Choroid plexus epithelial cell (primary cell): ENCODE results near the gene AQP10.
"Not testable (repeated sequence)": the region's sequence is repeated elsewhere in the genome, so short reads cannot be mapped to it uniquely, and the experiment has no call there.

Experiments used
- DNase-seq: peaks from one replicate; pipeline ENCODE4 v3.0.0-alpha.2; 2010; ENCODE audit warnings: low read depth
- H3K4me3 ChIP-seq: 2 replicates; pipeline ENCODE4 v1.5.1; 2011; ENCODE audit warnings: low read depth, mild to moderate bottlenecking, control low read depth, low read length, moderate library complexity
- CTCF ChIP-seq: conservative IDR thresholded peaks from 2 replicates; pipeline ENCODE4 v1.5.1; 2011; ENCODE audit warnings: low read depth, mild to moderate bottlenecking, control low read depth, inconsistent platforms, low read length, moderate library complexity

AQP10 gene

DNA sequence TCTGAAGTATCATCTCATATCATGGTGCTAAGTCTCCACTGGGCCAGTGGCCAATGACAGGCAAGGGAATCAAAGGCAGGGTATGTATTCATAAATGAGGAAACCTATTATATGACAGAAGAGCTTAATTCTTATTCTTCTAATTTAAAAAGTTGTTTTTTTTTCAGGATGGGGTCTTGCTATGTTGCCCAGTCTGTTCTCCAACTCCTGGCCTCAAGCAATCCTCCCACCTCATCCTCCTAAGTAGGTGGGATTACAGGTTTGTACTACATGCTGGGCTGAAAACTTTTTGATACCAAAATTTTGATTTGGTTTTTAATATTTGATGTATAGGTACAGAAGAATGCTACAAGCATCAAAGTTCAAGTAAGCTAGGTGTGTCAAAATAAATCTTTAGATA lies 39.4 kb downstream of the AQP10 start:
- no peak overlapping the region for H3K4me3 ChIP-seq
- no peak for TF ChIP-seq CTCF
- no peak for DNase-seq

DNA sequence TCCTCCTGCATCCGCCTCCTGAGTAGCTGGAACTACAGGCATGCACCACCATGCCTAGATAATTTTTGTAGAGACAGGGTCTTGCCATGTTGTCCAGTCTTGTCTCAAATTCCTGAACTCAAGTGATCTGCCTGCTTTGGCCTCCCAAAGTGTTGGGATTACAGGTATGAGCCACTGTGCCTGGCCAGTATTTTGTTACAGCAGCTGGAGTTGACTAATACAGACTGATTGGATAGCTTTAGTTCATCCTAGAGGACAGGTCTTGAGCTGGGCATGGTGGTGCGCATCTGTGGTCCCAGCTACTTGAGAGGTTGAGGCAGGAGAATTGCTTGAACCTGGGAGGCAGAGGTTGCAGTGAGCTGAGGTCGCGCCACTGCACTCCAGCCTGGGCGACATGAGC lies 40.0 kb downstream of the AQP10 start:
- not testable (repeated sequence) for DNase-seq, H3K4me3 ChIP-seq

DNA sequence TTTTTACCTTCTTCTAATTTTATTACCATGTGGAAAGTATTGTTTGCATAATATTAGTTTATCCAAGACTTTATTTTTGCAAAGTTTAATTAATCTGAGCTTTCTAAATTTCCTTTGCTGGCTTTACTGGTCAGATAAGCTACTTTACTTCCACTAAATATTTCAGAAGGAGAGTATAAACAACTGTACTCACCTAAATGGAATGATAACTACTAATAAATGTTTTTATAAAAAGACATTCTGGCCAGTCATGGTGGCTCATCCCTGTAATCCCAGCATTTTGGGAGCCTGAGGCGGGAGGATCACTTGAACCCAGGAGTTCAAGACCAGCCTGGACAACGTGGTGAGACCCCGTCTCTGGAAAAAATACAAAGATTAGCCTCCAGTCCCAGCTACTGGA lies 40.5 kb downstream of the AQP10 start:
- TF ChIP-seq CTCF = no peak
- H3K4me3 ChIP-seq = no peak overlapping the region
- DNase-seq = no peak

- TF ChIP-seq CTCF = no peak
- H3K4me3 ChIP-seq = no peak overlapping the region
- DNase-seq = no peak
Observed at GRCh38 chr1:154371436-154371835, 50.5 kb downstream of the AQP10 start.

- DNase-seq, H3K4me3 ChIP-seq: not testable (repeated sequence)
Observed at GRCh38 chr1:154373777-154374357, 53.0 kb downstream of the AQP10 start.
